Psoas muscle (tissue), 8 donors: ENCODE data around the gene ALK. TPM values are rescaled to one million over a fixed set of nuclear protein-coding genes. Genes with fewer than 3 reads are reported as not detected.

Source experiments
- ATAC-seq, 4 donors: fragments of 200-7000 bp; cut with Tn5 transposase; one replicate each; pipeline ENCODE4 v1.9.1; 2020; ENCODE audit warnings: moderate library complexity in 3 of 4, mild to moderate bottlenecking in 2 of 4
- DNase-seq, 2 donors: peaks; one replicate each; pipeline ENCODE4 v3.0.0-alpha.2; 2020
- H3K27ac ChIP-seq: fragments of 200-600 bp; one replicate; pipeline ENCODE4 v1.8.0; 2022
- H3K27me3 ChIP-seq, 3 donors: fragments of 200-600 bp in 1 of 3; one replicate each; pipeline versions ENCODE4 v1.6.1 to v1.8.0; 2013 to 2022; ENCODE audit warnings: low read length in 2 of 3, mild to moderate bottlenecking in 2 of 3, moderate library complexity in 1 of 3; ENCODE audit not compliant: insufficient read depth in 3 of 3
- H3K36me3 ChIP-seq, 2 donors: fragments of 200-600 bp in 1 of 2; one replicate each; pipeline versions ENCODE4 v1.6.1 to v1.8.0; 2013 to 2022; ENCODE audit warnings: low read depth in 1 of 2, mild to moderate bottlenecking in 1 of 2, moderate library complexity in 1 of 2; ENCODE audit not compliant: insufficient read depth in 1 of 2
- H3K4me1 ChIP-seq: fragments of 200-600 bp; one replicate; pipeline ENCODE4 v1.8.0; 2022
- H3K4me3 ChIP-seq: fragments of 200-600 bp; one replicate; pipeline ENCODE4 v1.8.0; 2022; ENCODE audit warnings: mild to moderate bottlenecking
- H3K9me3 ChIP-seq: fragments of 200-600 bp; one replicate; pipeline ENCODE4 v1.8.0; 2022
- CTCF ChIP-seq: fragments of 200-600 bp; IDR thresholded peaks from one replicate; pipeline ENCODE4 v1.8.0; 2022; ENCODE audit warnings: antibody characterized with exemption
- WGBS, 3 donors: extraction: QIAGEN DNeasy Blood & Tissue Kit; methylation state at CpG; one replicate each; pipeline versions ENCODE4 v1.1.6 to v1.1.7; 2013; 5-methylcytosine and 5-hydroxymethylcytosine counted together
- intact Hi-C, 2 donors: fragments of 100-400 bp; cut with DNase I; formaldehyde crosslinking; loops; one replicate each; pipeline versions ENCODE4 v1.11.0 to v1.14.2; 2022
- polyA plus RNA-seq, 3 donors: library from polyadenylated mRNA; stranded (reverse); fragments of 200-250 nt; gene quantifications; one replicate each; pipeline ENCODE4 v1.2.3, GENCODE V29; 2013
- total RNA-seq, 4 donors: library from RNA; stranded (reverse); fragmentation: NEBNext Ultra II Directional in 2 of 4; extraction: Animal tissue kit (Norgen Biotek cat#: 25700) in 2 of 4; gene quantifications; one replicate each; pipeline versions ENCODE4 v1.2.1 to v1.2.4, GENCODE V29; 2021 to 2023
- donor health status: healthy with polysubstance abuse.
- donor health status: DM: no; HTN: no; CAD: no; lungs with moderate emphysema.
- donor health status: Bipolar disorder and iron deficiency.
- donor health status: healthy.
- donor health status: DM: yes; HTN: yes; CAD: no.
- donor health status: DM: no; HTN: no; CAD: no.
- donor health status: DM: no; HTN: no; CAD: no.
- donor health status: DM: yes; HTN: yes; CAD: no.

ALK gene
- total and polyA plus RNA-seq, 7 donors: 0.03 to 0.32 (median 0.08) TPM; not detected in 2

DNA sequence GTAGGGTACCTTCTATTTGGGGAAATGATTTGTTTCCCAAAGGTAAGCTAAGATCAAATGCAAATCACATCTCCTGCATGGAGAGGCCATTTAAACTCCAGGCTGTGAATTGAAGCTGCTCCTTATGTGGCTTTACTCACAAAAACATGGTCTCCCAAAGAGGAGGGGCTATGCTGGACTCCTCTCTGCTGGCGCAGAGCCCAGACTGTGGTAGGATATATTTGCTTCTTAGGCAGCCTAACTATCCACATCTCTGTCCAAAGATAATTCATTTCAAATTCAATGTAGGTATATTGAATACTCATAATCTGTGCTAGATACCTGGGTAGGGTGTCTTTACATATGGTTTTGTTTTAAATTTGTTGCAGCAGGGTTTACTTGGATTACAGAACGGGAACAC is 358.5 kb downstream of the ALK start:
- Histone ChIP-seq H3K36me3 (no peaks in the 10 kb centered on the region), H3K4me3 (no peak overlapping the region), H3K9me3 (no peaks in the 10 kb centered on the region), H3K4me1 (no peaks in the 10 kb centered on the region), H3K27me3 (no peaks in the 10 kb centered on the region), H3K27ac (no peak overlapping the region)
- TF ChIP-seq CTCF: no peak
- intact Hi-C loops: no loop called here
- ATAC-seq (no peak), DNase-seq (no peak)
- WGBS, 3 donors: 90 to 93% (median 92%) methylated on average over 2 of the region's 2 CpGs

GRCh38 chr2:29562319-29562718 is 359.1 kb downstream of the ALK start:
- DNase-seq (no peak), ATAC-seq (no peak)
- Histone ChIP-seq H3K9me3 (no peaks in the 10 kb centered on the region), H3K4me3 (no peak overlapping the region), H3K36me3 (no peaks in the 10 kb centered on the region), H3K27me3 (no peaks in the 10 kb centered on the region), H3K4me1 (no peaks in the 10 kb centered on the region), H3K27ac (no peak overlapping the region)
- intact Hi-C loops: no loop called here
- no peak for TF ChIP-seq CTCF

- no peaks in the 10 kb centered on the region for H3K9me3 ChIP-seq
- ATAC-seq (no peak), DNase-seq (no peak)
- H3K4me3 ChIP-seq: no peak overlapping the region
- no peak for TF ChIP-seq CTCF
- no peaks in the 10 kb centered on the region for H3K4me1 ChIP-seq
- no peaks in the 10 kb centered on the region for H3K36me3 ChIP-seq
- no peaks in the 10 kb centered on the region for H3K27me3 ChIP-seq
- intact Hi-C loops: no loop called here
- WGBS, 3 donors: 97 to 98% (median 98%) methylated on average over 4 of the region's 4 CpGs
- H3K27ac ChIP-seq: no peak overlapping the region
Measured at GRCh38 chr2:29561628-29562027, 359.8 kb downstream of the ALK start.

GRCh38 chr2:29561181-29561580 is 360.2 kb downstream of the ALK start:
- H3K4me1 ChIP-seq: no peaks in the 10 kb centered on the region
- no peak overlapping the region for H3K4me3 ChIP-seq
- ATAC-seq: no peak
- DNase-seq: no peak
- intact Hi-C loops: no loop called here
- no peak for TF ChIP-seq CTCF
- no peaks in the 10 kb centered on the region for H3K9me3 ChIP-seq
- no peak overlapping the region for H3K27ac ChIP-seq
- H3K27me3 ChIP-seq: no peaks in the 10 kb centered on the region
- no peaks in the 10 kb centered on the region for H3K36me3 ChIP-seq
- WGBS, 3 donors: 76 to 85% (median 76%) methylated on average over 6 of the region's 6 CpGs

DNA sequence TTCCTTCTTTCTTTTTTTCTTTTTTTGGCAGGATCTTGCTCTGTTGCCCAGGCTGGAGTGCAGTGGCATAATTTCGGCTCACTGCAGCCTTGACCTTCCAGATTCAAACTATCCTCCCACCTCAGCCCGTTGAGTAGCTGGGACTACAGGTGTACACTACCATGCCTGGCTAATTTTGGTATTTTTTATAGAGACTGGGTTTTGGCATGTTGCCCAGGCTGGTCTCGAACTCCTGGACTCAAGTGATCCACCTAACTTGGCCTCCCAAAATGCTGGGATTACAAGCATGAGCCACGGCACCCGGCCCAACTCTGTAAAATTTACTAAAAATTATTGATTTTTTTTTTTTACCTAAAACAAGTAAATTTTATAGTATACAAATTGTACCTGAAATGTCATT is 360.8 kb downstream of the ALK start:
- no peaks in the 10 kb centered on the region for H3K36me3 ChIP-seq
- ATAC-seq (no peak), DNase-seq (no peak)
- H3K27ac ChIP-seq: no peak overlapping the region
- no peaks in the 10 kb centered on the region for H3K4me1 ChIP-seq
- H3K4me3 ChIP-seq: no peak overlapping the region
- TF ChIP-seq CTCF: no peak
- no peaks in the 10 kb centered on the region for H3K27me3 ChIP-seq
- no peaks in the 10 kb centered on the region for H3K9me3 ChIP-seq
- 77 to 88% (median 82%) methylated on average over 5 of the region's 5 CpGs for WGBS, 3 donors
- intact Hi-C loops: no loop called here
